Tibial artery (tissue), 4 donors: Measurements from ENCODE around the gene DHX35.

Source experiments
- DNase-seq, 2 donors: peaks; one replicate each; pipeline ENCODE4 v3.0.0-alpha.2; 2019
- H3K27ac ChIP-seq, 2 donors: fragments of 200-600 bp; sonication (generic) in 1 of 2; 1 replicate in 1 of 2; 2 replicates in 1 of 2; pipeline ENCODE4 v1.5.1; 2018 to 2019; ENCODE audit warnings: mild to moderate bottlenecking in 1 of 2
- H3K27me3 ChIP-seq, 2 donors: fragments of 200-600 bp; sonication (generic) in 1 of 2; one replicate each; pipeline versions ENCODE4 v1.5.1 to v1.6.0; 2016 to 2019
- H3K36me3 ChIP-seq, 3 donors: fragments of 200-600 bp; sonication (generic) in 2 of 3; one replicate each; pipeline ENCODE4 v1.5.1; 2016 to 2019; ENCODE audit warnings: mild to moderate bottlenecking in 2 of 3
- H3K4me1 ChIP-seq, 4 donors: fragments of 200-600 bp; sonication (generic) in 2 of 4; 1 replicate in 3 of 4; 2 replicates in 1 of 4; pipeline ENCODE4 v1.5.1; 2016 to 2019
- H3K4me3 ChIP-seq, 2 donors: fragments of 200-600 bp; sonication (generic) in 1 of 2; 1 replicate in 1 of 2; 2 replicates in 1 of 2; pipeline ENCODE4 v1.5.1; 2018 to 2019; ENCODE audit warnings: mild to moderate bottlenecking in 2 of 2
- H3K9me3 ChIP-seq, 3 donors: fragments of 200-600 bp; sonication (generic) in 1 of 3; one replicate each; pipeline ENCODE4 v1.5.1; 2016 to 2019
- CTCF ChIP-seq, 2 experiments: fragments of 200-600 bp in 1 of 2; fragments of 450-650 bp in 1 of 2; IDR thresholded peaks; one replicate each; pipeline ENCODE4 v1.5.1; 2017 to 2019; ENCODE audit warnings: antibody characterized with exemption in 2 of 2, mild to moderate bottlenecking in 1 of 2, moderate library complexity in 1 of 2
- intact Hi-C: fragments of 100-400 bp; cut with DNase I; formaldehyde crosslinking; loops from one replicate; pipeline ENCODE4 v1.15.0; 2023; ENCODE audit warnings: low total_unique reads

The DHX35 gene

GRCh38 chr20:39049148-39049547 lies 87.0 kb downstream of the DHX35 start:
- peak in 1 of 2 donors; percentile 60 for DNase-seq
- Histone ChIP-seq H3K36me3 (peaks cover 0 to 3% (median 0%) of the 10 kb centered on the region in 3 donors), H3K9me3 (no peaks in the 10 kb centered on the region), H3K27ac (peak overlapping the region; percentile 70 to 71), H3K4me1 (peaks cover 0 to 7% (median 2%) of the 10 kb centered on the region in 4 donors), H3K4me3 (peak overlapping the region; percentile 59 to 74), H3K27me3 (peaks cover 0 to 9% of the 10 kb centered on the region in 2 donors)
- intact Hi-C loops: loop anchor here (2.0 kb wide), 1 partner anchor 124 kb away; no protein-coding TSS in a partner anchor
- no peak for TF ChIP-seq CTCF (IDR thresholded peaks at IDR 0.05)

- H3K4me3 ChIP-seq: peak overlapping the region; percentile 59 to 74
- peak; percentile 96 to 97 for TF ChIP-seq CTCF (IDR thresholded peaks at IDR 0.05)
- no peaks in the 10 kb centered on the region for H3K36me3 ChIP-seq
- peaks cover 0 to 7% (median 2%) of the 10 kb centered on the region in 4 donors for H3K4me1 ChIP-seq
- peaks cover 0 to 9% of the 10 kb centered on the region in 2 donors for H3K27me3 ChIP-seq
- no peaks in the 10 kb centered on the region for H3K9me3 ChIP-seq
- DNase-seq: peak; percentile 49 to 84
- intact Hi-C loops: loop anchor here (2.0 kb wide), 2 partner anchors 29 to 125 kb away; no protein-coding TSS in a partner anchor
- H3K27ac ChIP-seq: peak overlapping the region; percentile 70 to 71
Measured at GRCh38 chr20:39049684-39050554, 87.8 kb downstream of the DHX35 start.

GRCh38 chr20:39050555-39050902 lies 88.4 kb downstream of the DHX35 start:
- Histone ChIP-seq H3K9me3 (no peaks in the 10 kb centered on the region), H3K36me3 (no peaks in the 10 kb centered on the region), H3K27ac (no peak overlapping the region), H3K4me1 (peaks cover 0 to 7% (median 2%) of the 10 kb centered on the region in 4 donors), H3K27me3 (peaks cover 0 to 12% of the 10 kb centered on the region in 2 donors), H3K4me3 (peak overlapping the region; percentile 59 to 74)
- DNase-seq: no peak
- no peak for TF ChIP-seq CTCF (IDR thresholded peaks at IDR 0.05)
- intact Hi-C loops: loop anchor here (2.0 kb wide), 1 partner anchor 28 kb away; no protein-coding TSS in a partner anchor

- H3K4me3 ChIP-seq: no peak overlapping the region
- no peaks in the 10 kb centered on the region for H3K36me3 ChIP-seq
- intact Hi-C loops: no loop called here
- TF ChIP-seq CTCF (IDR thresholded peaks at IDR 0.05): no peak
- H3K27me3 ChIP-seq: peaks cover 0 to 12% of the 10 kb centered on the region in 2 donors
- H3K27ac ChIP-seq: no peak overlapping the region
- DNase-seq: no peak
- H3K9me3 ChIP-seq: no peaks in the 10 kb centered on the region
- H3K4me1 ChIP-seq: peaks cover 0 to 7% (median 2%) of the 10 kb centered on the region in 4 donors
Measured at GRCh38 chr20:39052676-39053075, 90.5 kb downstream of the DHX35 start.

GRCh38 chr20:39057143-39057542 lies 95.0 kb downstream of the DHX35 start:
- intact Hi-C loops: no loop called here
- H3K36me3 ChIP-seq: no peaks in the 10 kb centered on the region
- H3K27me3 ChIP-seq: peaks cover 0 to 10% of the 10 kb centered on the region in 2 donors
- no peak for DNase-seq
- no peak overlapping the region for H3K4me3 ChIP-seq
- no peaks in the 10 kb centered on the region for H3K9me3 ChIP-seq
- H3K4me1 ChIP-seq: no peaks in the 10 kb centered on the region
- no peak for TF ChIP-seq CTCF (IDR thresholded peaks at IDR 0.05)
- no peak overlapping the region for H3K27ac ChIP-seq
